ENCODE data around the gene IGFBP6. TPM values are rescaled to one million over a fixed set of nuclear protein-coding genes. Genes with fewer than 3 reads are reported as not detected.
A peak's percentile ranks its signal among the peaks of the same experiment; 100 is the strongest.

IGFBP6 gene
- total RNA-seq, 3 donors from 2014 or later: 169 to 708 (median 284) TPM

DNA sequence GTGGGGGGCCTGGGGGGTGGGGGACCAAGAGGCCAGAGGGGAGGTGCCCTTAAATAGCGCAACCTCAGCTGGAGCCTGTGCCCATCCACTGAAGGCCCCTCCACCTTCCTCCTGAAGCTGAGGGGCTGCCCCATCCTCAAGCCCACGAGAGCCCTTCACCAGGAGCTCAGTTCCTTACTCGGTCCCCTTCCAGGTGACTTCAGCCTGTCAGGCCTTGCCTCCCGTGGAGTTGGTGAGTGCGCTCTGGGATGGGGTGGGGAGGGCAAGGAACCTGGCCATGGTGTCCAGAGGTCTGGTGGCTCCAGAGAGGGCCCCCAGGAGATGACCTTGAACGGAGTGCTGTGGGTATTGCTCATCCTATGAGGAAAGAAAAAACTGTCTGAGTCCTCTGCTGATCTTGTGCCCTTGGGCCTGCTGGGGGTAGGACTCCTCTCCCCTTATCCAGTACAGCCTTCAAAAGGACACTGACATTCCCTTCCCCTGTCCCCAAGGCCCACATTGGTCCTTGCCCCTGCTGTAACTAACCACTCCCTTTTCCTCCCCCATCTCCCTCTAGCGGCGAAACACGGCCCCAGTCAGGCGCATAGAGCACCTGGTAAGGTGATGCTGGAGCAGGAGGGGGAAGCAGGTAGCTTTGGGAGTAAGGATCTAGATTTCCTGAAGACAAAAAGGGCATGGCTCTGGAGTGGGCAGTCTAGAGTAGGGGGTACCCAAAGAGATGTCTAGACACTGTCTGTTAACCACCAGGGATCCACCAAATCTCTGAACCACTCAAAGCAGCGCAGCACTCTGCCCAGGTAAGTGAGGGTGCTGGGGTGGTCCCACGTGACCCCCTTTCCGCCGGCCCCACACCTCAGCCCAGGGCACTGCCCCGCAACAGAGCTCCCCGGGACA is 44.0 kb upstream of the IGFBP6 start:
- intact Hi-C loops (cut with DNase I; ENCODE audit: low total_unique reads): no loop called here
- Histone ChIP-seq H3K36me3 (no peaks in the 10 kb centered on the region), H3K9me3 (no peaks in the 10 kb centered on the region), H3K4me3 (peak overlapping the region; percentile 68 to 80 (median 78)), H3K4me1 (peaks cover 17 to 39% of the 10 kb centered on the region in 2 donors), H3K27ac (peak overlapping the region; percentile 97 to 99), H3K27me3 (no peaks in the 10 kb centered on the region)
- DNase-seq (ENCODE audit: low spot score in 2 of 2): peak; percentile 81 to 83
- no peak for TF ChIP-seq POLR2A (IDR thresholded peaks at IDR 0.05)
- TF ChIP-seq, protein P1, sequence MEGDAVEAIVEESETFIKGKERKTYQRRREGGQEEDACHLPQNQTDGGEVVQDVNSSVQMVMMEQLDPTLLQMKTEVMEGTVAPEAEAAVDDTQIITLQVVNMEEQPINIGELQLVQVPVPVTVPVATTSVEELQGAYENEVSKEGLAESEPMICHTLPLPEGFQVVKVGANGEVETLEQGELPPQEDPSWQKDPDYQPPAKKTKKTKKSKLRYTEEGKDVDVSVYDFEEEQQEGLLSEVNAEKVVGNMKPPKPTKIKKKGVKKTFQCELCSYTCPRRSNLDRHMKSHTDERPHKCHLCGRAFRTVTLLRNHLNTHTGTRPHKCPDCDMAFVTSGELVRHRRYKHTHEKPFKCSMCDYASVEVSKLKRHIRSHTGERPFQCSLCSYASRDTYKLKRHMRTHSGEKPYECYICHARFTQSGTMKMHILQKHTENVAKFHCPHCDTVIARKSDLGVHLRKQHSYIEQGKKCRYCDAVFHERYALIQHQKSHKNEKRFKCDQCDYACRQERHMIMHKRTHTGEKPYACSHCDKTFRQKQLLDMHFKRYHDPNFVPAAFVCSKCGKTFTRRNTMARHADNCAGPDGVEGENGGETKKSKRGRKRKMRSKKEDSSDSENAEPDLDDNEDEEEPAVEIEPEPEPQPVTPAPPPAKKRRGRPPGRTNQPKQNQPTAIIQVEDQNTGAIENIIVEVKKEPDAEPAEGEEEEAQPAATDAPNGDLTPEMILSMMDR (IDR thresholded peaks at IDR 0.05): peak; percentile 64 to 89 (median 86)
- TF ChIP-seq POLR2AphosphoS5 (IDR thresholded peaks at IDR 0.05): peak in 1 of 3 donors; percentile 33

DNA sequence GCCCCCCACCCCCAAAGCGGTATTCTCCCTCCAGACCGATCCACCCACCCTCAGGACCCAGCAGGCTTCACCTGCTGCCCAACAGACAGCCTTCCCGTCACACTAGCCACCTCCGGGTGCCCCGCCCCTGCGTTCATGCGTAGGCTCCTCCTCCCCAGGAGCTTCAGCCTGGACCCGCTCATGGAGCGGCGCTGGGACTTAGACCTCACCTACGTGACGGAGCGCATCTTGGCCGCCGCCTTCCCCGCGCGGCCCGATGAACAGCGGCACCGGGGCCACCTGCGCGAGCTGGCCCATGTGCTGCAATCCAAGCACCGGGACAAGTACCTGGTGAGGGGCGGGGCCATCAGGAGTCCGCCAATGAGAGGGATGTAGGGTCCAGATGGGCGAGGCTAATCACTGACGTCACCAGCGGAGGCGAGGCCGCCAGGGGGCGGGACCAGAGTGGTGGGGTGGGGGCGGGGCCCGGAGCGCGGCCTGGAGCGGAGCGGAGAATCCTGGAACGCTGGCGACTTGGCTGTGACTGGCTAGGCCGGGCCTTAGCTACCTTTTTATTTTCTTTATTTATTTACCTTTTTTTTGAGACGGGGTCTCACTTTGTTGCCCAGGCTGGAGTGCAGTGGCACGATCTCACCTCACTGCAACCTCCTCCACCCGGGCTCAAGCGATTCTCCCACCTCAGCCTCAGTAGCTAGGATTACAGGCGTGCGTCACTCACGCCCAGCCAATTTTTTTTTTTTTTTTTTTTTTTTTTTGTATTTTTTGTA is 43.2 kb upstream of the IGFBP6 start:
- peaks cover 17 to 32% of the 10 kb centered on the region in 2 donors for H3K4me1 ChIP-seq
- intact Hi-C loops (cut with DNase I; ENCODE audit: low total_unique reads): no loop called here
- no peaks in the 10 kb centered on the region for H3K9me3 ChIP-seq
- H3K27ac ChIP-seq: peak overlapping the region; percentile 97 to 99
- H3K27me3 ChIP-seq: no peaks in the 10 kb centered on the region
- H3K4me3 ChIP-seq: peak overlapping the region; percentile 36 to 80 (median 68)
- TF ChIP-seq POLR2A (IDR thresholded peaks at IDR 0.05) (peak; percentile 78), POLR2AphosphoS5 (IDR thresholded peaks at IDR 0.05) (peak; percentile 76 to 87 (median 79))
- TF ChIP-seq, protein P1 (IDR thresholded peaks at IDR 0.05): peak in 2 of 3 donors; percentile 10 to 22
- no peaks in the 10 kb centered on the region for H3K36me3 ChIP-seq
- peak; percentile 98 for DNase-seq (ENCODE audit: low spot score in 2 of 2)

DNA sequence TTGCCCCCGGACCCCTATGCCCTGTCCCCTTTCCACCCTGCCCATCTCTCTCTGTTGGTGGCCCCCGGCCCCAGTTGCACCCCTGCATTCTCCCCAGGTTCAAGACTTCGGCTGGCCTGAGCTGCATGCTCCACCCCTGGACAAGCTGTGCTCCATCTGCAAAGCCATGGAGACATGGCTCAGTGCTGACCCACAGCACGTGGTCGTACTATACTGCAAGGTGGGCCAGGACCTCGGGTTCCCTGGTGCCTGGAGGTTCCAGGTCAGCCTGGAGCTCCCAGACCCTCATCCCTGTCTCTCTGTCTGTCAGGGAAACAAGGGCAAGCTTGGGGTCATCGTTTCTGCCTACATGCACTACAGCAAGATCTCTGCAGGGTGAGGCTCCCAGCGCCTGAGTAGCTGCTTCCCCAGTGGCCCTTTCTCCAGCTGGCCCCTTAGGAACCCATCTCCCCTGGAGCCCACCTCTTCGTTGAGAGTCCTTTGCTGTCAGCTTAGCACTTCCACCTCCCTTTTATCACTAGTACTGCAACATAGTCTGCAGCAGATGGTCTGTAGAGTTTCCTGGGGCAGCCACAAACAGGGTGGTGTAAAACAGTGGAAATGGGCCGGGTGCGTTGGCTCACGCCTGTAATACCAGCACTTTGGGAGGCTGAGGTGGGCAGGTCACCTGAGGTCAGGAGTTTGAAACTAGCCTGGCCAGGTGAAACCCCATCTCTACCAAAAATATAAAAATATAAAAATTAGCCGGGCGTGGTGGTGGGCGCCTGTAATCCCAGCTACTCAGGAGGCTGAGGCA is 41.8 kb upstream of the IGFBP6 start:
- intact Hi-C loops (cut with DNase I; ENCODE audit: low total_unique reads): no loop called here
- Histone ChIP-seq H3K36me3 (no peaks in the 10 kb centered on the region), H3K27ac (peak overlapping the region in 1 of 2 donors; percentile 97), H3K9me3 (no peaks in the 10 kb centered on the region), H3K4me3 (no peak overlapping the region), H3K4me1 (peaks cover 17 to 31% of the 10 kb centered on the region in 2 donors), H3K27me3 (no peaks in the 10 kb centered on the region)
- TF ChIP-seq, protein P1 (IDR thresholded peaks at IDR 0.05): no peak
- no peak for TF ChIP-seq POLR2A (IDR thresholded peaks at IDR 0.05)
- no peak for TF ChIP-seq POLR2AphosphoS5 (IDR thresholded peaks at IDR 0.05)
- DNase-seq (ENCODE audit: low spot score in 2 of 2): peak in 1 of 2 donors; percentile 17

DNA sequence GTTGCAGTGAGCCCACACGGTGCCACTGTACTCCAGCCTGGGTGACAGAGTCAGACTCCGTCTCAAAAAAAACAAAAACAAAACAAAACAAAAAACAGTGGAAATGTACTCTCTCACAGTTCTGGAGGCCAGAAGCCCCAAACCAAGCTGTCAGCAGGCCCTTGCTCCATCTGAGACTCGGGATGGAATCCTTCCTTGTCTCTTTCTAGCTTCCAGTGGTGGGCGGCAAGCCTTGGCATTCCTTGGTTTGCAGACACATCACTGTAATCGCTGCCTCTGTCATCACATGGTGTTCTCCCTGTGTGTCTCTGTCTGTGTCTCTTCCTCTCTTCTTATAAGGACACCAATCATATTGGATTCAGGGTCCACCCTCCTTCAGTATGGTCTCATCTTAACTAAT is 41.2 kb upstream of the IGFBP6 start:
- no peak for DNase-seq (ENCODE audit: low spot score in 2 of 2)
- peak overlapping the region in 1 of 2 donors; percentile 44 for H3K27ac ChIP-seq
- intact Hi-C loops (cut with DNase I; ENCODE audit: low total_unique reads): no loop called here
- H3K9me3 ChIP-seq: no peaks in the 10 kb centered on the region
- peaks cover 17 to 33% of the 10 kb centered on the region in 2 donors for H3K4me1 ChIP-seq
- H3K36me3 ChIP-seq: no peaks in the 10 kb centered on the region
- no peak for TF ChIP-seq POLR2A (IDR thresholded peaks at IDR 0.05)
- H3K27me3 ChIP-seq: no peaks in the 10 kb centered on the region
- no peak overlapping the region for H3K4me3 ChIP-seq

DNA sequence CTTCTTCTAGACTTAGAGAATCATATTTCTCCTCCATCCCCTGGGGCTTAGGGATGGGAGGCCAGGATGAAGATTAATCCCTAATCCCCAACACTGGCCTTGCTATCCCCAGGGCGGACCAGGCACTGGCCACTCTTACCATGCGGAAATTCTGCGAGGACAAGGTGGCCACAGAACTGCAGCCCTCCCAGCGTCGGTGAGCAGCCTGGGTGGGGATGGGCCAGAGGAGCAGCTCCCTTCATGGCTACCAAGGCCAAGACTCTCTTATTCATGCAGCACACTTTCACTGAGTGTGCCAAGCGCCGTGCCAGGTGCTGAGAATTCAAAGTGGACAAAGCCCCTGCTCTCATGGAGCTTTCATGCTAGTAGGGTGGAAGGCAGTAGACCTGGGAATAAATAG is 40.6 kb upstream of the IGFBP6 start:
- Histone ChIP-seq H3K4me3 (no peak overlapping the region), H3K9me3 (no peaks in the 10 kb centered on the region), H3K27me3 (no peaks in the 10 kb centered on the region), H3K36me3 (no peaks in the 10 kb centered on the region), H3K27ac (peak overlapping the region in 1 of 2 donors; percentile 52), H3K4me1 (peaks cover 19 to 33% of the 10 kb centered on the region in 2 donors)
- intact Hi-C loops (cut with DNase I; ENCODE audit: low total_unique reads): no loop called here
- DNase-seq (ENCODE audit: low spot score in 2 of 2): no peak
- TF ChIP-seq POLR2A (IDR thresholded peaks at IDR 0.05): no peak
- TF ChIP-seq, protein P1 (IDR thresholded peaks at IDR 0.05): no peak
- TF ChIP-seq POLR2AphosphoS5 (IDR thresholded peaks at IDR 0.05): no peak

Measured in breast epithelium (tissue), 4 donors.